Uterus (tissue), 2 donors: ENCODE measurements around the gene GPR162.

Source experiments
- CTCF ChIP-seq, 4 experiments: fragments of 200-600 bp in 2 of 4; fragments of 450-650 bp in 2 of 4; sonication (generic) in 2 of 4; IDR thresholded peaks; one replicate each; pipeline ENCODE4 v1.5.1; 2016 to 2019; ENCODE audit warnings: antibody characterized with exemption in 4 of 4, mild to moderate bottlenecking in 2 of 4, moderate library complexity in 1 of 4
- POLR2A ChIP-seq, 2 donors: fragments of 450-650 bp; IDR thresholded peaks; one replicate each; pipeline ENCODE4 v1.6.1; 2016; ENCODE audit warnings: antibody characterized with exemption in 2 of 2, mild to moderate bottlenecking in 1 of 2, moderate library complexity in 1 of 2

GRCh38 chr12:6774499-6775062, 47.0 kb upstream of the GPR162 start:
- no peak for TF ChIP-seq CTCF (IDR thresholded peaks at IDR 0.05)
- TF ChIP-seq POLR2A (IDR thresholded peaks at IDR 0.05): no peak
